HL-60/S4 (cell line): ENCODE data around the gene AK8.

Experiments used
- in situ Hi-C: fragments of 300-500 bp; cut with MboI; formaldehyde crosslinking; loops from 2 replicates; pipeline ENCODE4 v1.14.3; 2022; ENCODE audit warnings: low sequenced_read_pairs

AK8 gene

GRCh38 chr9:132858751-132859150, 19.3 kb downstream of the AK8 start:
- in situ Hi-C loops = no loop called here

GRCh38 chr9:132857616-132858342, 20.3 kb downstream of the AK8 start:
- in situ Hi-C loops = no loop called here

- in situ Hi-C loops = no loop called here
Observed at GRCh38 chr9:132857031-132857430, 21.1 kb downstream of the AK8 start.

- in situ Hi-C loops = no loop called here
Observed at GRCh38 chr9:132855904-132856303, 22.2 kb downstream of the AK8 start.

- in situ Hi-C loops = no loop called here
Observed at GRCh38 chr9:132854832-132855231, 23.3 kb downstream of the AK8 start.

GRCh38 chr9:132853482-132853881, 24.6 kb downstream of the AK8 start:
- in situ Hi-C loops = no loop called here

- in situ Hi-C loops = no loop called here
Observed at GRCh38 chr9:132849185-132849706, 28.8 kb downstream of the AK8 start.

GRCh38 chr9:132846918-132847515, 31.1 kb downstream of the AK8 start:
- in situ Hi-C loops = no loop called here

GRCh38 chr9:132846109-132846917, 31.8 kb downstream of the AK8 start:
- in situ Hi-C loops = no loop called here

- in situ Hi-C loops = no loop called here
Observed at GRCh38 chr9:132842124-132843044, 35.7 kb downstream of the AK8 start.

- in situ Hi-C loops = no loop called here
Observed at GRCh38 chr9:132840980-132841379, 37.1 kb downstream of the AK8 start.

GRCh38 chr9:132838291-132838690, 39.8 kb downstream of the AK8 start:
- in situ Hi-C loops = no loop called here

- in situ Hi-C loops = no loop called here
Observed at GRCh38 chr9:132837501-132838286, 40.4 kb downstream of the AK8 start.

- in situ Hi-C loops = no loop called here
Observed at GRCh38 chr9:132834343-132834742, 43.7 kb downstream of the AK8 start.

GRCh38 chr9:132833550-132834121, 44.4 kb downstream of the AK8 start:
- in situ Hi-C loops = no loop called here

GRCh38 chr9:132832171-132832881, 45.8 kb downstream of the AK8 start:
- in situ Hi-C loops = no loop called here

GRCh38 chr9:132828201-132828770, 49.8 kb downstream of the AK8 start:
- in situ Hi-C loops = no loop called here

- in situ Hi-C loops = no loop called here
Observed at GRCh38 chr9:132827366-132827765, 50.7 kb downstream of the AK8 start.
